Stimulated activated CD4-positive, alpha-beta T cell treated with anti-CD3 and anti-CD28 coated beads, Interleukin-12 subunit alpha, Interleukin-12 subunit beta, amount 100 ng/mL, for 24 hours (primary cell): ENCODE data around the gene SLC9A3.
"Not testable (repeated sequence)": the region's sequence is repeated elsewhere in the genome, so short reads cannot be mapped to it uniquely, and the experiment has no call there.

ENCODE experiments used
- DNase-seq, 2 experiments: peaks; one replicate each; pipeline ENCODE4 v3.0.0-alpha.2; 2020; ENCODE audit warnings: low read depth in 2 of 2

SLC9A3 gene

DNA sequence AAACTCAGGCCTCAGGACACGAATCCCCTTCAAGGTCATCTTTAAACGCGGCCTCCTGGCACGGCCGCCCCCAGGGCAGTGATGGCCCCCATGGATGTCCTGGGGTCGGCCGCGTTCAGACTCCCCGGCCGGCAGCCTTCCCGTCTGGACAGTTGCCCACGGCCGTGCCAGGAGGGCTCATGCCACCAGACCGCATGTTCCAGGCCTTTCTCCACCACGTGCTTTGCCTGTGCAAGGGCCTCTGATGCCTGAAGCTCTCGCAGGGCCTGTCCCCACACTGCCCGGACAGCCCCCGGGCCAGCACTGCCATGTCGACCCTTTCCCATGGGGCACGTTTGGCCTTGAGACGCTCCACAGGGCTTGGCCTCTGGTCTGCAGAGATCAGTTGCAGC is 34.6 kb downstream of the SLC9A3 start:
- DNase-seq, result no peak

DNA sequence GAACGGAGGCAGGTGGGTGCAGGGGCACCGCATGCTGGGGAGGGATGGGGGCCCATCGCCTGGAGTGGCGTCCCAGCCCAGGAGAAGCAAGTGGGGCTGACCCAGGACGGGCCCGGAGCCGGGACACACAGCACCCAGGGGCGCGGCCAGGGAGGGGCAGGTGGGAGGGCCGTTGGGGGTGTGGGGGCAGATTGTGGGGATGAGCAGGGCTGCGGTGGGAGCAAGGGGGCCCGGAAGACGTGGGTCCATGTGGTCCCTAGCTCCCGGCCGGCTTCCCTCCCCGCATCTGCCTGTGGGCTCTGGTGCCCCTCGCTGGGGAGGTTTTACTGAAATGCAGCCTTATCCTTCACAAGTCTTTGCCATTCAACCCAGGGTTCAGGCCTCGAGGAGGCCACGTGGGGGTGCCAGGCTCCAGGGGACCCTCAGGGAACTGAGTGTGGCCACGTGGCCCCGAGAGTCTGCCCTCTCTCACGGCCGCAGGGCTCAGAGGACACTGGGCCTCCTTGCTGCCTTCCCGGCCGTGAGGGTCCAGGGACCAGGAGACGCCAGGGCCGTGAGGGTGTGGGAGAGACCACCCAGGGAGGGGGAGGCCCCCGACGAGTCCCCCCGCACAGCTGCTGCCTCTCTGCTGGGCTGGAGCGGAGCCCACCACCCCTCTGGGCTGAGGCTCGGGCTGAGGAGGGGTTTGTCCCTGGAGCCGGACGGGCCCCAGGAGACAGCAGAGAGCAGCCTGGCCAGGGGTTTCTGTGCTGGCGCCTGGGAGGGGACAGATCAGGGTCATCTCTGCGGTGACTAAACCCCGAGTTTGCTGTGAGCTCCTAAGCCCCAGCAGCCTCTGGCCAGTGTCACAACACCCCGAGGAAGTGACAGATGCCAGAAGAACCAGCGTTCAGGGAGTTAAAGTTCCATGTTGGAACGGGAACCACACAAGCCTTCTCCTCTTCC is 35.2 kb downstream of the SLC9A3 start:
- no peak for DNase-seq

DNA sequence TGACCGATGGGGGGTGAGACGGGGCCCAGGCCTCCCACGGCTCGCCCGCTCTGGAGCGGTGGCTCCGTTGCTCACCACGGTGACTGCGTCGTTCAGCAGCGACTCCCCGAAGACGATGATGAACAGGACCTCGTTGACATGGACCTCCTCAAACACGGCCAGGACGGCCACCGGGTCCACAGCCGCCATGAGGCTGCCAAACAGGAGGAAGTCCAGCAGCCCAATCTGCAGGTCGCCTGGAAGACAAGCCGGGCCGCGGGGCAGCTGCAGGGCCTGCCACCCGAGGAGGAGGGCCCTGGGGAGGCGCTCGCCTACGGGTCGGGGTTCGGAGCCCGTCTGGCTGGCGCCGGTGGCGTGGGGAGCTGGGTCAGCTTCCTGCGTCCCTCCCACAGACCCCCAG is 36.0 kb downstream of the SLC9A3 start:
- DNase-seq, result no peak

DNA sequence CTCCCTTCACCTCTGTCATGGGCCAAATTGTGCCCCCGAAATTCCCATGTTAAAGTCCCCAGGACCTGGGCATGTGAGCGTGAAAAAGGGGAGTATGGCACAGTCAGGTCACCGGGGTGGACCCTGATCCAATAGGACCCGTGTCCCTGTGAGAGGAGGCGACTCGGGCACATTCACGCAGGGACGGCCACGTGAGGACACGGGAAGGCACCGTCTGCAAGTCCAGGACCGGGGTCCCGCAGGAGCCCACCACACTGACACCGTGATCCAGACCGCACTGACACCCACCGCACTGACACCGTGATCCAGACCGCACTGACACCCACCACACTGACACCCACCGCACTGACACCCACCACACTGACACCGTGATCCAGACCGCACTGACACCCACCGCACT is 37.7 kb downstream of the SLC9A3 start:
- DNase-seq, result not testable (repeated sequence)

GRCh38 chr5:485946-486491 is 38.2 kb downstream of the SLC9A3 start:
- DNase-seq, result no peak

DNA sequence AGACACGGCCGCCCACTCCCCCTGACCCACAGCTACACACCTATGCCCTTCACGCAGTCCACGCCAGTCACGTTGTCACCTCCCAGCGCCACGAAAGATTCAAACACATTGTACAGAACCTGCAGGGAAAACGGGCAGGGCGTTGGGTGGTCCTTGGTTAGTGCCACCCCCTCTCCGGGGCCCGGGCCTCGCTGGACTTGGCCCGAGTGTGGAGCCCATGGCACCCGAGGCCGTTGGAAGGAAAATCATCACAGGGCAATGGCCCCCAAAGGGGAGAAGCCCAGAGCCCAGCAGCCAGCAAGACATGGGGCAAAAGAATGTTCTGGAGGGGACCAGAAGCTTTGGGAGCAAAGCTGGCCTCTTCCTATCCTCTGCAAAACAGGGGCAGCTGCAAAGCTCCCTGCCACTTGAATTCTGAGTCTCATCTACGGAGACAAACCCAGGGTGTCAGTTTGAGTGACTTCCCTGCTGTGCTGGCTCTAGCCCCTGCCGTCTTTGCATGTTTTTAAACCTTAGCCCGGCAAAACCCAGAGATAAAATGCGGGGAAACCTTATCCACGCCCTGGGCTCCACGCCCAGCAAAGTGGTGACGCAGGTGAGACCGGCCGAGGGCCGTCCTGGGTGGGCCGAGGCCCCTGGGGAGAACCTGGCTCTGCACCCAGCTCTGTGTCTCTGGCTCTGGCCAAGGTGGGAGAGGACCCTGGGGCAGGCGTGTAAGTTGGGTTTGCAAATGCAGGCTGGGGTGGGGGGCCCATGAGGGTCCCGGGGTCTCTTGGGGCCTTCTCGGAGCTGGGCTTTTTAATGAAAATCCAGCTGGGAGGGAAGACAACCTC is 38.9 kb downstream of the SLC9A3 start:
- no peak for DNase-seq

GRCh38 chr5:484556-484955 is 39.7 kb downstream of the SLC9A3 start:
- no peak for DNase-seq

DNA sequence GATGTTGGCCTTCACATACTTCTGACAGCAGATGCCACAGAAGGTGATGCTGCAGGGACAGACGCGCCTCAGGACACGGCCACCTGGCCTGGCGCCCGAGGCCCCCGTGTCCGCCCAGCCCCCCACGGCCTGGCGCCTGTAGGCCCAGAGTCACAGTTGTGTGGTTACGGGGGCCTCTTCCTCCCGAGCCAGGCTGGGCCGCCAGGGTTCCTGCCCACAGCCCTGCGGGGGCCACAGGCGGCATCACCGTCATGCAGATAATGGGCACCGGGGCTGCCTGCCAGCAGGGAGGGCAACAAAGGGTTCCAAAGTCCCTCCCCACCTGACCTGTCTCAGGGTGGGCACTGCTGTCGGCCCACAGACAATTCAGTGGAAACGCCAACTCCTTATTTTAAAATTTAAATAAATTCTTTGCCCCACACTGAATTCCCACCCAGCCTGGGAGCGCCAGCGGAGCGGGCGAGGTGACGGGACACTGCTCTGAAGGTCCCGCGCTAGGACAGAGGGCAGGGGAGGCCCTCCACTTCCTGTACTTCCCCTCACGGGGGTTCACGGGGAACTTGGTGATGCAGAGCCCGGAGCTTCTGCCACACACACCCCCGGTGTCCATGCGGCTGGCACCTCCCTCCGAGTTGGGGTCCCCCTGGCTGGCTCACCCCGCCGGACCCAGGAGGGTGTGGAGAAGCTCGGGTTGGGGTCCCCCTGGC is 40.7 kb downstream of the SLC9A3 start:
- DNase-seq, result no peak

GRCh38 chr5:483011-483410 is 41.2 kb downstream of the SLC9A3 start:
- no peak for DNase-seq

DNA sequence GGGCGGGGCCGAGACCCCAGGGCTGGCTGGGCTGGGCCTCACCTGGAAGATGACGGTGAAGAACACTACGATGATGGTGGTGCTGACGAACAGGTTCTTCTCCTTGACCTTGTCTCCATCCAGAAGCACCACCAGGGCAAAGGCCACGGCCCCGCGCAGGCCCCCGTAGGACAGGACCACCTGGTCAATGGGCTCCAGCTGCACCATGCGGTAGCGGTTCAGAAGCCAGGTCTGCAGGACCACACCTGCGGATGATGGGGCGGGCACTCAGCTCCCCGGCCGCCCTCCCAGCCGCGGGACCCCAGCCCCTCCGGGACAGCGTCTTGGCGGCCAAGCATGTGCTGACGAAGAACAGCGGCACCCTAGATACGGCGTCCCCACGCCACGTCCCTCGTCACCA is 41.7 kb downstream of the SLC9A3 start:
- no peak for DNase-seq

- DNase-seq, result no peak
These were observed 42.2 kb downstream of the SLC9A3 start for GRCh38 chr5:482021-482420.

GRCh38 chr5:481347-481746 is 42.9 kb downstream of the SLC9A3 start:
- DNase-seq, result no peak

DNA sequence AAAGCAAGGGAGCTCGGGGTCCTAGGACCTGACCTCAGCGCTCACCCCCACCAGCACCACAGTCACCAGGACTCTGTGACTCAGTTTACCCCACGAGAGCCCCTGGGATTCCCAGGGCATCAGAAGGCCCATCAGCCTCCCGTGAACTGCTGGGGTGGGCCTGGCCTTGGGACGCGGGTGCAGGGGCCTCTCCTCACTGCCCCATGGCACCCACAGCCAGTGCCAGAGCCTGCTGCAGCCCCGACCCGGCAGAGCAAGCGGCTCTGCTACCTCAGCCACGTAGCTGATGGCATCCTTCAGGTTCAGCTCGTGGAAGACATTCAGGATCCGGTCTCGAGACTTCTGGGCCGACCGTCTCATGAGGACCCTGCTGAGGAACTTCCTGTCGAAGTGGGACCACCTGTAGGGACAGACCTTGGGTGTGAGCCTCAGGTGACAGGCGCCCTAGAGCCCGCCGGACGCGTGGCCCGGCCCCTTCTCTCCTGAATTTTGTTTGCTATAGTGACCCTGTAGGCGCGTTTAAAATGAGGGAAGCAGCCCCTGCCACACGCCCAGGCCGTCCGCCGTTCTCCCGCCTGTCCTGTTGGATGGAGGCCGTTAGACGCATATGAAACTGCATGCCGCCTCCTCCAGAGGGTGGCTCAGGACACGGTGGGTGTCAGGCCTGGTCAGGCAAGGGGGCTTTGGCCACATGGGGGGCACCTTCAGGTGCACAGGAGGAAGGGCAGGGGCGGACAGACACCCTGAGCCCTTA is 44.5 kb downstream of the SLC9A3 start:
- DNase-seq, result no peak

- DNase-seq, result no peak
These were observed 45.2 kb downstream of the SLC9A3 start for GRCh38 chr5:478982-479535.

DNA sequence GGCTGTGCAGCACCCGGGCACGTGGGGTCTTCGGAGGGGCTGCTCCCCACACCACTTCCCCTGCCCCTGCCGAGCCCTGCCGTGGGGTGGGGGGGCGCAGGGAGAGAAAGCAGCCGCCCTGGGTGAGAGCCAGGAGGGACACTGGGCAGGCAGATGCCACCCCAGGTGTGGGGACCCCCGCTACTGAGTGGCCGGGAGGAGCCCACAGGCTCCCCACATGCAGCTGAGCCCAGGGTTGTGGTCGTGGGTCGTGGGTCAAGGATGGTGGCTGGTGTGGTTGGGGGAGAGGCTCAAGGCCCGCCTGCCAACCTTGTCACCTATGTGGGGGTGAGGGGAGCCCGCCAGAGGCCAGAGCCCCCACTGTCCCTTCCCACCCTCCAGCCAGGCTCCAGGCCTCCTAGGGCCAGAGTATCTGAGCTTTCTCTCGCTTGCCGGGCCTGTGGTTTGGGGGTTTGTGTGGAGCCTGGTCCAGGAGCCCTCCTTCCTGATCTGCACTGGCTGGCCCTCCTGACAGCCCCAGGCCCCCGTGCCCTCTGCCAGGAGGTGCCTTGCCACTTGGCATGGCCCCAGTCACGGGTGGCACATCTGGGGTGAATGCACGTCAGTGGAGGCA is 45.8 kb downstream of the SLC9A3 start:
- DNase-seq, result no peak

DNA sequence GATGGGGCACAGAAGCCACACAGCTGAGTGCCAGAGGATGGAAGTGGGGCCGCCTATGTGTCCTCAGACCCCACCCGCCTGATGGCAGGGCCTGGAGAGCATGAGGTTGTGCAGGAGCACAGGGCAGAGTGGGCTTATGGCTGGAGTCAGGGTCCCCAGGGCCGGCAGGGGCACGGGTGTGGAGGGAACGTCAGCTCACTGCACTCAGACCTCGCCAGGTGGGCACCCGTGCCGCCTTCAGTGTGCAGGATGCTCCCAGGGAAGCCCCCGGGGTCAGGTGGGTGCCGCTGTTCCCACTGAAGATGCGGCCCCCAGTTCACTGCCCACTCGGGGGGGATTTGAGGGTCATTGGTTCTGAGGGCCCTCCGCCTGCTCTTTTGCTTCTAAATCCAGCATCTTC is 46.4 kb downstream of the SLC9A3 start:
- DNase-seq, result no peak

DNA sequence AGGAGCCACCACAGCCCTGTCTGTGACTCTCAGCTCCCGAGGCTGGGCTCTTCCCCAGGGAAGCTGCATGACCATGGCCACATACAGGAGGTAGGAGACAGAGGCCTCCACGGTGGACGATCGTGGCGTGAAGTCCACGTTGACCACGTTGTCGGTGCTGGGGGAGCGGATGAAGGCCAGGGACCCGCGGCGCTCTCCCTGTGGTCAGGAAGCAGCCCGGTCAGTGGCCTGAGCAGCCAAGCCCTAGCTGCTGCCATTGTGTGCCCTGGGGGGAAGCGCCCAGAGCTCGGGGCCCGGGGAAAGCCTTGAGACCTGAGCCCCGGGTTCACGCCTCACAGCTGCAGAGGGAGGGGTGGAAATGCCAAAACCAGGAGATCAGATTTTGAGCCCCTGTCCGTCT is 47.0 kb downstream of the SLC9A3 start:
- no peak for DNase-seq

GRCh38 chr5:476814-477175 is 47.5 kb downstream of the SLC9A3 start:
- no peak for DNase-seq

DNA sequence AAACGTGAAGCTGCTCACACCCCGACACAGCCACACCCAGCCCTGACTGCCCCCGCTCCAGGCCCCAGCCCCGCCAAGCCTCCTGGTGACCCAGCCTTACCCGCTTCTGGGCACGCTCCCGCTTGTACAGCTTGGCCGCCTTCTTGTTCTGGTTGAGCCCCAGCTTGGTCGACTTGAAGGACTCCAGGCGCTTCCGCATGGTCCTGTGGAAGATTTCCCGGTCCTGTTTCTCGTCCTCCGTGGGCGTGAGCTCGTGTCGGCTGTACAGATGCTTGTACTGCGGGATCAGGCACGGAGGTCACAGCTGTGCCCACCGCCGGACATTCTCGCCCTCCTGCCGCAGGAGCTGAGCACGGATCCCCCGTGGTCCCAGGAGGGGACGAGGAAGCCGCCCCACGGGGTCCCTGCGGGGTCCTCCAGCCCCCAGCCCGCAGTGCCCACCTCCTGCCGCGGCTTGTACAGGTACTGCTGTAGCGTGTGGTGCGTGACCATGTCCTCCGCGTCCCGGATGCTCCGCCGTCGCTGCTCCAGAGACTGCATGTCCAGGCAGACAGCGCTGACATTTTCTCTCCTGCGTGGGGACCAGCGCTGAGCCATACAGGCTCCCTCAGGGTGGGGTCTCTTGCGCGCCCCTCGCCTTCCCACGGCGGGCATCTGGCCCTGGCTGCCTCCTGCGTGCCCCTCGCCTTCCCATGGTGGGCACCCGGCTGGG is 48.0 kb downstream of the SLC9A3 start:
- no peak for DNase-seq

DNA sequence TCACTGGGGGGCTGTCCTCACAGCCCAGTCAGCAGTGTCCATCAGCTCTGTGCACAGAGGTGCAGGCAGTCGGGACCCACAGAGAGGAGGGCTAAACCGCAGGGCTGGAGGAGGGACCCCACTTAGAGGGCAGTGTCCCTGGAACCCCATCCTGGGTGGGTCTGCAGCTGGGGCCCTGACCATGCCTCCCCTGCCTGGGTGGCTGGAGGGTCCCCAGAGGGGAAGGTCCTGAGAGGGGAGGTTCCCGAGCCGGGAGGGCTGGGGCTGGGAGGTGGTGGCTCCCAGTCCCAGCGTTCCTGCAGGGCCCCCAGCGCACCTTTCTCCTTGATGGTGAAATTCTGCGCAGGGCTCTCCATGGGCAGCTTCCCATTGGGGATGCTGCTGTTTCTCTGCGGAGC is 48.5 kb downstream of the SLC9A3 start:
- DNase-seq, result no peak
